ENCODE results near the gene ENTPD8. TPM values are rescaled to one million over a fixed set of nuclear protein-coding genes. Genes with fewer than 3 reads are reported as not detected.

Gene ENTPD8
- total RNA-seq, 1 experiment from 2014 or later = 0.77 TPM

DNA sequence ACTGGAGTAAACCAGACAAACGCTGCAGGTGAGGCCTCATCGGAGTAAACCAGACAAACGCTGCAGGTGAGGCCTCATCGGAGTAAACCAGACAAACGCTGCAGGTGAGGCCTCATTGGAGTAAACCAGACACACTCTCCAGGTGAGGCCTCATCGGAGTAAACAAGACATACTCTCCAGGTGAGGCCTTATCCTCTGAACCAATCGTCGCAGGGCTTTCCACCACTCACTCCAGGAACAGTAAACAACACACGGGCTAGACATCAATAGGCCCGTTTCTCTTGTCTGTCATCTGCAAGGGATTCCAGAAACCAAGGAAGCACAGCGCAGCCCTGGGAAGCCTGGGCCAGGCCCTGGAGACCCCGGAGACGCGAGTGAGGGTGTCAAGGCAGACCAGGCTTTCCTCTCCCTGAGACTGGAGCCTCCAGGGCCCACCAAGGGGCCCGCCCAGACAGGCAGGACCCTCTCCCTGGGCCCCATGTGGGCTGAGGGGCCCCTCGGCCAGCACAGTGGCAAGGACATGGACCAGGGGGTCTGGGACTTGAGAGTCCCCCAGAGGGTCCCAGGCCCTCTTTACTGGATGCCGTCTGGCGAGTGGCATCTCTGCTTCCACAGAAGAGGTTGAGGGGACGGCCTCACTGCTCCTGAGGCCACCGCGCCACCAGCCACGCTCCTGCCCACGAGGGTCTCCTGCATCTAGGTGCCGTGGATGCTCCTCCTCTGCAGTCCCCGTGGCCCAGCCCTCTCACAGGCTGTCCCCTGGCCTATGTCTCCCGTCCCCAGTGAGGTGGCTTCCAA lies 44.4 kb upstream of the ENTPD8 start:
- Mint-ChIP-seq H3K4me3 (no peak overlapping the region), H3K9me3 (no peaks in the 10 kb centered on the region), H3K4me1 (no peaks in the 10 kb centered on the region), H3K27me3 (ENCODE audit: low read depth) (peaks cover 1% of the 10 kb centered on the region), H3K36me3 (ENCODE audit: insufficient read depth in 1 of 3, low read depth in 3 of 3) (no peaks in the 10 kb centered on the region), H3K27ac (no peak overlapping the region)
- H3K23me2 ChIP-seq (ENCODE audit: insufficient read length, low read depth, low read length, poor library complexity, severe bottlenecking) = no peaks in the 10 kb centered on the region
- no peak overlapping the region for H2BK20ac ChIP-seq (ENCODE audit: low read depth, low read length, poor library complexity, severe bottlenecking)
- H3K18ac ChIP-seq (ENCODE audit: insufficient read length, low read depth, low read length) = no peak overlapping the region
- no peaks in the 10 kb centered on the region for H3K27me3 ChIP-seq (ENCODE audit: insufficient read depth, low read length)
- no peak overlapping the region for H2BK120ac ChIP-seq (ENCODE audit: low read depth, low read length, poor library complexity, severe bottlenecking)
- no peak for DNase-seq
- no peak overlapping the region for H3K4ac ChIP-seq (ENCODE audit: low read depth, low read length)
- no peak overlapping the region for H2AFZ ChIP-seq (ENCODE audit: low read length)
- no peak overlapping the region for H3K4me2 ChIP-seq (ENCODE audit: insufficient read depth, insufficient read length, low read length)
- H3K27ac ChIP-seq (ENCODE audit: insufficient read length, low read depth, low read length) = no peak overlapping the region
- no peak overlapping the region for H3K9ac ChIP-seq (ENCODE audit: extremely low read depth, insufficient read length, low read length)
- no peaks in the 10 kb centered on the region for H3K79me1 ChIP-seq (ENCODE audit: insufficient read depth, low read depth, low read length, poor library complexity, severe bottlenecking)
- H3K56ac ChIP-seq (ENCODE audit: insufficient read length, low read depth, low read length) = no peak overlapping the region
- H3K23ac ChIP-seq (ENCODE audit: insufficient read length, low read depth, low read length) = no peak overlapping the region
- no peaks in the 10 kb centered on the region for H3K79me2 ChIP-seq (ENCODE audit: insufficient read depth, low read length)
- H4K91ac ChIP-seq (ENCODE audit: insufficient read length, low read depth, low read length) = no peak overlapping the region
- no peak overlapping the region for H4K5ac ChIP-seq (ENCODE audit: insufficient read length, low read depth, low read length)
- no peak overlapping the region for H2BK12ac ChIP-seq (ENCODE audit: insufficient read length, low read depth, low read length)
- H3K9me3 ChIP-seq (ENCODE audit: control insufficient read depth, low read depth, low read length) = no peaks in the 10 kb centered on the region
- no peaks in the 10 kb centered on the region for H4K20me1 ChIP-seq (ENCODE audit: control insufficient read depth, insufficient read depth, insufficient read length)
- TF ChIP-seq, protein P1, sequence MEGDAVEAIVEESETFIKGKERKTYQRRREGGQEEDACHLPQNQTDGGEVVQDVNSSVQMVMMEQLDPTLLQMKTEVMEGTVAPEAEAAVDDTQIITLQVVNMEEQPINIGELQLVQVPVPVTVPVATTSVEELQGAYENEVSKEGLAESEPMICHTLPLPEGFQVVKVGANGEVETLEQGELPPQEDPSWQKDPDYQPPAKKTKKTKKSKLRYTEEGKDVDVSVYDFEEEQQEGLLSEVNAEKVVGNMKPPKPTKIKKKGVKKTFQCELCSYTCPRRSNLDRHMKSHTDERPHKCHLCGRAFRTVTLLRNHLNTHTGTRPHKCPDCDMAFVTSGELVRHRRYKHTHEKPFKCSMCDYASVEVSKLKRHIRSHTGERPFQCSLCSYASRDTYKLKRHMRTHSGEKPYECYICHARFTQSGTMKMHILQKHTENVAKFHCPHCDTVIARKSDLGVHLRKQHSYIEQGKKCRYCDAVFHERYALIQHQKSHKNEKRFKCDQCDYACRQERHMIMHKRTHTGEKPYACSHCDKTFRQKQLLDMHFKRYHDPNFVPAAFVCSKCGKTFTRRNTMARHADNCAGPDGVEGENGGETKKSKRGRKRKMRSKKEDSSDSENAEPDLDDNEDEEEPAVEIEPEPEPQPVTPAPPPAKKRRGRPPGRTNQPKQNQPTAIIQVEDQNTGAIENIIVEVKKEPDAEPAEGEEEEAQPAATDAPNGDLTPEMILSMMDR (conservative IDR thresholded peaks at IDR 0.05) = no peak
- H4K8ac ChIP-seq (replicated peaks; ENCODE audit: insufficient read length, low read depth, low read length) = no peak overlapping the region
- H3T11ph ChIP-seq (ENCODE audit: low read length) = no peak overlapping the region
- no peak overlapping the region for H2AK5ac ChIP-seq (ENCODE audit: insufficient read length, low read length)
- no peak overlapping the region for H2BK5ac ChIP-seq (ENCODE audit: insufficient read length, low read length)
- no peaks in the 10 kb centered on the region for H3K4me1 ChIP-seq (ENCODE audit: insufficient read depth, low read length)
- no peak overlapping the region for H3K14ac ChIP-seq (ENCODE audit: insufficient read depth, low read length)
- H2BK15ac ChIP-seq (ENCODE audit: low read depth, low read length) = no peak overlapping the region
- no CpG with 5 or more reads among the region's 26 CpGs for WGBS (ENCODE audit: extremely low coverage, insufficient read length, low lambda C conversion rate)

Data from H9 (cell line).